GM19239 (cell line): ENCODE measurements around the gene ITGA1.
"Not testable (repeated sequence)": the region's sequence is repeated elsewhere in the genome, so short reads cannot be mapped to it uniquely, and the experiment has no call there.

Source experiments
- DNase-seq: peaks from one replicate; pipeline ENCODE4 v3.0.0; 2011; ENCODE audit warnings: low spot score; ENCODE audit not compliant: insufficient read length
- FAIRE-seq: peaks from 2 replicates; lab custom pipeline; 2011; peaks lifted over from hg19 to GRCh38; lab: Jason Lieb, UNC

Gene ITGA1

DNA sequence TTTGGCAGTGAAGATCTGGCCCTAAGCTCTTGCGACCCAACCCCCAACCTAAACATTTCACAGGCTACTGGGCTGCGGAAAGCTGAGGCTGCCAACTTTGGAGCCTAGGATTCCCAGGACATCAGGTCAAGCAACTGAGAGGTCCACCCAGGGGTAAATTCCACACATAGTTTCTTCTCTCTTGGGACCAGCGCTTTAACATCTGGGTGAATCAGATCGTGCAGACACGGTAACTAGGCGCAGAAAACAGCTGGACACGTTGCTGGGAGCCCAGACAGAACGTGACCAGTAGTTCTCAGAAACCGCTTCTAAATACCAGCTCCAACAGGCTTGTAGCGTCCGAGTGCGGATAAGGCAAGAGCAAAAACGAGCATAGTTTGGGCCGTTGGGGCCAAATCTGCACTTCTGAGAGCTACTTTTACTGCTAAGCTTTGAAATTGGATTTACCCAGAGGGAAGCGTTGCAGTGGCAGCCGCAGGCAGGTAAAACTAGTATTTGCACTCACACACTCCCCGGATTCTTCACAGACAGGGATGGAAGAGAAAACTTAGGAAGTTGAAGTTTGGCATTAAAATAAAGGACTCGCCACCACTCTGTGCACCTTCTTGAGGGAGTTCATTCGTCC, 11.8 kb downstream of the ITGA1 start:
- FAIRE-seq (no peak), DNase-seq (no peak)

GRCh38 chr5:52799983-52800393, 12.3 kb downstream of the ITGA1 start:
- DNase-seq (peak; percentile 53), FAIRE-seq (peak; percentile 98)

DNA sequence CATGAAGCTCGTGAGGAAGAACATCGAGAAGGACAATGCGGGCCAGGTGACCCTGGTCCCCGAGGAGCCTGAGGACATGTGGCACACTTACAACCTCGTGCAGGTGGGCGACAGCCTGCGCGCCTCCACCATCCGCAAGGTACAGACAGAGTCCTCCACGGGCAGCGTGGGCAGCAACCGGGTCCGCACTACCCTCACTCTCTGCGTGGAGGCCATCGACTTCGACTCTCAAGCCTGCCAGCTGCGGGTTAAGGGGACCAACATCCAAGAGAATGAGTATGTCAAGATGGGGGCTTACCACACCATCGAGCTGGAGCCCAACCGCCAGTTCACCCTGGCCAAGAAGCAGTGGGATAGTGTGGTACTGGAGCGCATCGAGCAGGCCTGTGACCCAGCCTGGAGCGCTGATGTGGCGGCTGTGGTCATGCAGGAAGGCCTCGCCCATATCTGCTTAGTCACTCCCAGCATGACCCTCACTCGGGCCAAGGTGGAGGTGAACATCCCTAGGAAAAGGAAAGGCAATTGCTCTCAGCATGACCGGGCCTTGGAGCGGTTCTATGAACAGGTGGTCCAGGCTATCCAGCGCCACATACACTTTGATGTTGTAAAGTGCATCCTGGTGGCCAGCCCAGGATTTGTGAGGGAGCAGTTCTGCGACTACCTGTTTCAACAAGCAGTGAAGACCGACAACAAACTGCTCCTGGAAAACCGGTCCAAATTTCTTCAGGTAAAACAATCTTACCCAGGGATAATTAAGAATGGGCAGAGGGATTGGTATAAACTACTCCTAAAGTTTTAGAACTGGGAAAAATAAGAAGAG, 12.9 kb downstream of the ITGA1 start:
- DNase-seq (no peak), FAIRE-seq (peak; percentile 62)

GRCh38 chr5:52801329-52801728, 13.6 kb downstream of the ITGA1 start:
- no peak for FAIRE-seq
- DNase-seq = no peak

DNA sequence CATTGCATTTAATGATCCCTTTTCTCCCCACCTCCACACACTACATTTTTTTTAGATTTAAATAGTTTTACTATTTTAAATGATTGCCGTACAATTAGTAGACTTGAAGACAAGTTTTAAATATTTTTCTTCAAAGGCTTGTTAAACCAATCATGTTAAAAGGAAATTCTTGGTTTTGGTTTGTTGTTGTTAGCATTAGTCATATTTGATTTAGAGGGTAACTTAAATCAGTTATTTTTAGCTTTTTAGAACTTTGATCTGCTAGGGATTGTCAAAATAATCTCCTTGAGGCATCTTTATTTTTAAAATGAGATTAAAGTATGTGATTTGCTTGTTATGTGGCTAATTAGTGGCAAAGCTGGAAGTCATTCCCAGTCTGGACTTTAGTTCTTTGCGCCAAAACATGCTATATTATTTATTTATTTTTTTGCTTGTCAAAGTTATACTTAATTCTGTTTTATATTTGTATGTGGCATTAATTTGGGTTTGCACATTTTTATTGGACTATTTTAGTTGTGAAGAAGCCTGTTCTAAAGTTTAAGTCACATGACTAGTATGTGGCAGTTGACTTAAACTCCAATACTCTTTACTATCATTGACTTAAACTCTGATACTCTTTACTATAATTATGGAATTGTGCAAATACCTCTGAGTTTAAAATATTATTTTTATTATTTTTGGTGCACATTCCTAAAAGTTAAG, 14.7 kb downstream of the ITGA1 start:
- no peak for DNase-seq
- FAIRE-seq = no peak

DNA sequence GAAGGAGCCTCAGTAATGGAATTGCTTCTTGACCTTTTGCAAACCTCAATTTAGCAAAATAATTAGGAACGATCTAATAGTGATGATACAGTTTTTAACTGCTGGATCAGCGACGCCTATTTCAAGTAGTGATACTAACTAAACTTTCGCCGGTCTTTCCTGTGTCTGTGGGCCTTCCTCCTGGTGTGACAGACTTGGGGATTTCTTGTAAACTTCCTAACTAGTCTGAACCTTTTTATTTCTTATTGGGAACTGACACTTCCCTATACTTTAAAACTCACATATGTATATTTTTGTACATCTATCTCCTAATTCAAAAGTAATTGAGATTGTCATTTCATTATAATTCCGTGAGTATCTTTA, 15.2 kb downstream of the ITGA1 start:
- no peak for FAIRE-seq
- no peak for DNase-seq

GRCh38 chr5:52804387-52804791, 16.7 kb downstream of the ITGA1 start:
- FAIRE-seq = no peak
- no peak for DNase-seq

GRCh38 chr5:52804981-52805380, 17.3 kb downstream of the ITGA1 start:
- DNase-seq = no peak
- no peak for FAIRE-seq

DNA sequence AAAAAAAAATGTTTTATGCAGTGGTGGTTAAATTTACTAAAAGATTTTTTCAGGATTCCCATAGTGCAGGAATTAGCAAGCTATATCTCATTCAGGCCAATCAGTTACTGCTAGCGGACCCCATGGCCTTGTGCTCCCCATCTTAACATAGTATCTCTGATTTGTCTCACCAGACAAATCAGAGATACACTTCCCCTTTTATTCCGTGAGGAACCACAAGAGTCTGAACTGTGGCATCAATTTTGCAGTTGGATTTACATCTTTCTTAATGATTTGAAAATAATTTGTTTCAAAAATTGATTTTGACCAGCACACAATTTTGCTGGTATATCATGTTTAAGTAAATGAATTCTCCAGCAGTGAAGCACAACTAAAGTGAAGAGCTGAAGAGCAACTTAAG, 17.9 kb downstream of the ITGA1 start:
- FAIRE-seq = no peak

DNA sequence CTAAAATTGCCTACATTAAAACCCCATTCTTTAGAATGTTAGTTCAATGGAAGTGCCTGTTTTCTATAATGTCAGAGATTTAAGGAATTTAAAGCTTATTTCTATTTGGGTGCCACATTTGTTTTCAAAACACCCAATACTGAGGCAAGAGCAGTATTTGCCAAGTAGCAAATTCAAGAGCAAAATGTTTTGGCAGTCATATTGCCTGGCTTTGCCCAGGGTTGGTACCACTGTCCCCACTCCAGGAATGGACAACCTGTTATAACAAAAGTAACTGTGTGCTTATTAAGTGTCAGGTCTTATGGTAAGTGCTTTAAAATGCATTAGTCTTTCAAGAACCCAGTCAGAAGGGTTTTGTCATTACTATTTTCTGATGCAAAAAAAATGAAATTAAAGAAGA, 19.3 kb downstream of the ITGA1 start:
- DNase-seq (no peak), FAIRE-seq (no peak)

More for the DNA sequence above, 17.9 kb downstream of the ITGA1 start:
- no peak for DNase-seq

- FAIRE-seq = peak; percentile 45
- DNase-seq = no peak
These were observed 20.0 kb downstream of the ITGA1 start for GRCh38 chr5:52807723-52808122.

- no peak for FAIRE-seq
These were observed 20.7 kb downstream of the ITGA1 start for GRCh38 chr5:52808316-52808901.

GRCh38 chr5:52809884-52810283, 22.2 kb downstream of the ITGA1 start:
- peak; percentile 8 for FAIRE-seq
- DNase-seq = no peak

More at GRCh38 chr5:52808316-52808901, 20.7 kb downstream of the ITGA1 start:
- no peak for DNase-seq

DNA sequence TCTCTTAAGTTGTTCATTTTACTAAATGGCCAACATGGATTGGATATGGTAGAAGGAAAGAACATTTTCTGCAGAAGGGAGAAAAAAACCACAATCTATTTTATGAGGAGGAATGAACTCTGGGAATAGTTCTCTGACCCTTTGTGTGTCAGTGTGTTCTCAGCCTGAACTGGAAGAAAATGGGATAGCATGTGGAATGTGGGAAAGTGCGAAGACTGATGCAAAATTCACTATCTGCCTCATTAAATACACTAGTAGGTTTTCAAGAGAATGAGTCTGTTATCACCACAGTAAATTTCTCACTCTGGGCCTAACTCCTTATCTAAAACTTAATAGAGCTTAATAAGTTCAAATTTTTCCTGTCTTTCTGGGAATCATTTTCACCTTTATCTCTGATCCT, 22.7 kb downstream of the ITGA1 start:
- FAIRE-seq = no peak
- no peak for DNase-seq

- FAIRE-seq (no peak), DNase-seq (no peak)
These were observed 23.5 kb downstream of the ITGA1 start for GRCh38 chr5:52811067-52811749.

GRCh38 chr5:52814352-52815148, 26.8 kb downstream of the ITGA1 start:
- no peak for DNase-seq
- FAIRE-seq = no peak

GRCh38 chr5:52817818-52818217, 30.1 kb downstream of the ITGA1 start:
- no peak for DNase-seq
- no peak for FAIRE-seq

- FAIRE-seq = no peak
These were observed 30.6 kb downstream of the ITGA1 start for GRCh38 chr5:52818360-52818759.

DNA sequence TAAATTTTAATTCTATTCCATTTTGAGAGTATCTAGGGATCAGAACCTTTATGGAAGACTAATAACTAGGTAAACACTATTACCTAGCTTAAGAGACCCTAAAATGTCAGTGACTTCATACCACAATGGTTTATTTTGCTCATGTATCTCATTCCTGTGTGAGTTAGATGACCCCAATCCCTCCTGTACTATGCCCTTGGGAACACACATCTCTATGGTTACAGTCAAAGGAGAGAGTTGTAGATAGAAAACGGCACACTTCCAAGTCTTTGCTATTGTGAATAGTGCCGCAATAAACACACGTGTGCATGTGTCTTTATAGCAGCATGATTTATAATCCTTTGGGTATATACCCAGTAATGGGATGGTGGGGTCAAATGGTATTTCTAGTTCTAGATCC, 31.1 kb downstream of the ITGA1 start:
- not testable (repeated sequence) for FAIRE-seq, DNase-seq

More at GRCh38 chr5:52818360-52818759, 30.6 kb downstream of the ITGA1 start:
- DNase-seq = no peak
